Activated naive CD4-positive, alpha-beta T cell treated with anti-CD3 and anti-CD28 coated beads, Interleukin-2, amount 50 U/mL, for 72 hours (primary cell): ENCODE data around the gene SLC22A23. TPM values are rescaled to one million over a fixed set of nuclear protein-coding genes. Genes with fewer than 3 reads are reported as not detected.

Source experiments
- ATAC-seq, 2 donors: fragments of 150-1000 bp; cut with Tn5 transposase; 2 replicates each; pipeline ENCODE4 v1.10.0; 2021; ENCODE audit warnings: mild to moderate bottlenecking in 2 of 2, moderate library complexity in 2 of 2
- DNase-seq, 2 donors: peaks; one replicate each; pipeline ENCODE4 v3.0.0; 2021 to 2022; ENCODE audit warnings: low spot score in 2 of 2
- H3K27ac Mint-ChIP-seq, 2 donors: one replicate each; pipeline ENCODE4 v1.8.0; 2022; ENCODE audit warnings: mild to moderate bottlenecking in 2 of 2, mixed read lengths in 2 of 2
- H3K36me3 Mint-ChIP-seq, 2 donors: one replicate each; pipeline ENCODE4 v1.8.0; 2022; ENCODE audit warnings: mixed read lengths in 2 of 2
- H3K9me3 Mint-ChIP-seq, 2 donors: one replicate each; pipeline ENCODE4 v1.8.0; 2022; ENCODE audit warnings: mixed read lengths in 2 of 2
- total RNA-seq, 2 donors: library from RNA; stranded (reverse); gene quantifications; one replicate each; pipeline ENCODE4 v1.2.3, GENCODE V29; 2022

Gene SLC22A23
- total RNA-seq, 2 donors from 2014 or later, result 0.27 to 0.72 TPM

GRCh38 chr6:3282476-3283236 lies 174.2 kb downstream of the SLC22A23 start:
- Mint-ChIP-seq H3K36me3 (no peaks in the 10 kb centered on the region), H3K9me3 (no peaks in the 10 kb centered on the region), H3K27ac (peak overlapping the region in 1 of 2 donors; percentile 35)
- ATAC-seq (no peak), DNase-seq (peak in 1 of 2 donors; percentile 3)

GRCh38 chr6:3281631-3282475 lies 175.0 kb downstream of the SLC22A23 start:
- DNase-seq (peak in 1 of 2 donors; percentile 31), ATAC-seq (no peak)
- Mint-ChIP-seq H3K9me3 (no peaks in the 10 kb centered on the region), H3K36me3 (no peaks in the 10 kb centered on the region), H3K27ac (no peak overlapping the region)

DNA sequence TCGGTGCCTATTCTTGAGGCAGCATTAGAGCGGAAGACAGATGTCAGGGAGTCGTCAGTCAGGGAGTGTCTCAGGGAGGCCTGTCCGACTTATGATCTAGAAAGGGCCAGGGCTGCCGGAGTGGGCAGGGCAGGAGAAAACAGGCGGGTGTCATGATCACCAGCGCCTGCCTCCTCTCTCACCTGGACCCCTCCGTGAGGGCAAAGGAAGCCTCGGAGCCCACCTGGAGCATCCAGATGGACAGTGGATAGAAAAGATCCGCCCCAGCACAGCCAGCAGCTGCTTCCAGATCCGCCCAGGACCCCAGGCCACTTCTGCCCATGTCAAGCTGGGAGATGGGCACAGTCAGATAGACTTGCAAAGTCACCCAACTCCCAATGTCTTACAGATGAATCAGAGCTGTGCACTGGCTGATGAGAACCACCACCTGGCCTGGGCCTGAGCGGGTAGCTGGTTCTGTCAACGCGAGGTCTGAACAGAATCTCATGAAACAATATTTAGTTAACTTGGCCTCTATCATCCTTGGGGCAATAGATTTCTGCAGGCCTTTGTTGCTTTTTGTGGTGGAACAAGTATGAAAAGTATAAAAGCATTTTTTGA lies 175.9 kb downstream of the SLC22A23 start:
- no peak for ATAC-seq
- no peaks in the 10 kb centered on the region for H3K9me3 Mint-ChIP-seq
- H3K27ac Mint-ChIP-seq, result no peak overlapping the region
- H3K36me3 Mint-ChIP-seq, result no peaks in the 10 kb centered on the region
- DNase-seq, result peak in 1 of 2 donors; percentile 13

- no peak for ATAC-seq
- Mint-ChIP-seq H3K36me3 (no peaks in the 10 kb centered on the region), H3K27ac (peak overlapping the region in 1 of 2 donors; percentile 69), H3K9me3 (no peaks in the 10 kb centered on the region)
- DNase-seq, result no peak
These were observed 176.8 kb downstream of the SLC22A23 start for GRCh38 chr6:3280091-3280490.

- ATAC-seq, result no peak
- Mint-ChIP-seq H3K36me3 (no peaks in the 10 kb centered on the region), H3K9me3 (no peaks in the 10 kb centered on the region), H3K27ac (no peak overlapping the region)
- DNase-seq, result no peak
These were observed 178.2 kb downstream of the SLC22A23 start for GRCh38 chr6:3278691-3279090.

DNA sequence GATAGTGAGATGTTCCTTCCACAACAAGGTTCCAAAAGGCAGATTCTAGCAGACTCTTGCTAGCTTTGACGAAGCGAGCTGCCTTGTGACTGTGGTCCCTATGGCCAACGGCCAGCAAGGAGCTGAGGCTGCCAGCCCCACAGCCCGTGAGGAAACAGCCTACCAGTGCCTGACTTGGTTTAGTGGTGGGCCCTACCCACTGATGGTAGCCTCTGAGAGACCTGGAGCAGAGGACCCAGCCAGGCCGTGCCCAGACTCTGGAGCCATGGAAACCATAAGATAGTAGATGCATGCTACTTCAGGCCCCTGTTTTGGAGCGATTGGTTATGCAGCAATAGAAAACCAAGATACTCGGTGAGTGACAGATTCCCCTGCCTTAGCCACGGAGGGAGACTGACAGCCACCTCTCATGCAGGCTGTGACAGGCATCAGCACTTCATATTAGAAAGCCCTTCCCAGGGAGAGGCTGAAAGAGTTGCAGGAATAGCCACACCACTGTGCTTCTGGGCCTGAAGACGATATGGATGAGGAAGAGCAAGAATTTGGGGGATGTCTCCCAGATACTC lies 178.9 kb downstream of the SLC22A23 start:
- no peak for DNase-seq
- ATAC-seq, result no peak
- Mint-ChIP-seq H3K36me3 (no peaks in the 10 kb centered on the region), H3K27ac (peak overlapping the region in 1 of 2 donors; percentile 72), H3K9me3 (no peaks in the 10 kb centered on the region)

- H3K36me3 Mint-ChIP-seq, result no peaks in the 10 kb centered on the region
- ATAC-seq, result no peak
These were observed 179.6 kb downstream of the SLC22A23 start for GRCh38 chr6:3277251-3277650.

GRCh38 chr6:3276174-3277167 lies 180.4 kb downstream of the SLC22A23 start:
- ATAC-seq (no peak), DNase-seq (no peak)
- Mint-ChIP-seq H3K9me3 (no peaks in the 10 kb centered on the region), H3K36me3 (no peaks in the 10 kb centered on the region), H3K27ac (no peak overlapping the region)

More at GRCh38 chr6:3277251-3277650, 179.6 kb downstream of the SLC22A23 start:
- peak overlapping the region in 1 of 2 donors; percentile 72 for H3K27ac Mint-ChIP-seq
- DNase-seq, result no peak
- no peaks in the 10 kb centered on the region for H3K9me3 Mint-ChIP-seq

- peak overlapping the region; percentile 26 to 73 for H3K27ac Mint-ChIP-seq
- no peaks in the 10 kb centered on the region for H3K9me3 Mint-ChIP-seq
- H3K36me3 Mint-ChIP-seq, result peaks cover 0 to 6% of the 10 kb centered on the region in 2 donors
- DNase-seq, result no peak
- peak in 1 of 2 donors; percentile 71 for ATAC-seq
These were observed 182.9 kb downstream of the SLC22A23 start for GRCh38 chr6:3273707-3274521.

- no peaks in the 10 kb centered on the region for H3K9me3 Mint-ChIP-seq
- DNase-seq (no peak), ATAC-seq (no peak)
- peaks cover 0 to 11% of the 10 kb centered on the region in 2 donors for H3K36me3 Mint-ChIP-seq
- peak overlapping the region in 1 of 2 donors; percentile 79 for H3K27ac Mint-ChIP-seq
These were observed 183.8 kb downstream of the SLC22A23 start for GRCh38 chr6:3272911-3273547.

DNA sequence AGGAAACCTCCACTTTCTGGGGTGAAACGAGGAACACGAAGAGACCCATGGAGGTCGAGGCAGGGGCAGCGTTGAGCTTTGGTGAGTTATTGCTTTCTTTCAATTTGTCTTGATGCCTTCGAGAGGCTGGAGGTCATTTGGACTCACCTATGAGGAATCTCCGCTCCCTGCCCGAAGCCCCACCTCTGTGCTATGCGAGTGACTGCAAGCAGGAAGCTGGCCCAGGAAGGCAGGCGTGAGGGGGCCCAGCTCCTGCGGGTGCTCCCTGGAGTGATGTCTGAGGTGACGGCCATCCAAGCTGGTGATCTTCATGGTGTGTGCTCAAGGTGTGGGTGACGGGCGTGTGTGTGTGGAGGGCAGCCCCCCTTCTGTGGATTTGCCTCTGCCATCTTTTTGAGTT lies 185.1 kb downstream of the SLC22A23 start:
- Mint-ChIP-seq H3K9me3 (no peaks in the 10 kb centered on the region), H3K36me3 (peaks cover 0 to 11% of the 10 kb centered on the region in 2 donors)

DNA sequence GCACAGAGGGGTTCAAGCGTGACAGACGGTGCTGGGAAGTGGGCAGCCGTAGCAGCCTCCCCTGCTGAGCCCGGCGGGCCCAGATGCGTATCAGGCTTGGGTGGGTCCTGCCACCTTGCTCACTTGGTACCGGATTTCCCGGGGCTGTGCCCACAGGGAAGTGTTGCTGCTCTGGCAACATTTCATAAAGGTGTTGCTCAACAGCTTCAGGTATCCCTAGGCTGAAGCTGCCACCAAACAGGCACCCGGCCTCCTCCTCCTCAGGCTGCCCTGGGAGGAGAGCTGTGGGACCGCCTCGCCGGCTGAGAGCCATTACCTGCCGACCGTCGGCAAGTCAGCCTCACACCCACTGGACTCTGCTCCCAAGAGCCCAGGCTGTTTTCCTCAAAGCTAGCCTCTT lies 186.6 kb downstream of the SLC22A23 start:
- H3K36me3 Mint-ChIP-seq, result peaks cover 0 to 11% of the 10 kb centered on the region in 2 donors
- DNase-seq, result no peak
- no peaks in the 10 kb centered on the region for H3K9me3 Mint-ChIP-seq
- ATAC-seq, result no peak
- H3K27ac Mint-ChIP-seq, result no peak overlapping the region

More for the DNA sequence above, 185.1 kb downstream of the SLC22A23 start:
- no peak for DNase-seq
- H3K27ac Mint-ChIP-seq, result peak overlapping the region; percentile 43 to 62
- no peak for ATAC-seq

GRCh38 chr6:3269281-3269975 lies 187.4 kb downstream of the SLC22A23 start:
- DNase-seq (no peak), ATAC-seq (no peak)
- Mint-ChIP-seq H3K27ac (peak overlapping the region in 1 of 2 donors; percentile 51), H3K9me3 (no peaks in the 10 kb centered on the region), H3K36me3 (peaks cover 0 to 11% of the 10 kb centered on the region in 2 donors)

DNA sequence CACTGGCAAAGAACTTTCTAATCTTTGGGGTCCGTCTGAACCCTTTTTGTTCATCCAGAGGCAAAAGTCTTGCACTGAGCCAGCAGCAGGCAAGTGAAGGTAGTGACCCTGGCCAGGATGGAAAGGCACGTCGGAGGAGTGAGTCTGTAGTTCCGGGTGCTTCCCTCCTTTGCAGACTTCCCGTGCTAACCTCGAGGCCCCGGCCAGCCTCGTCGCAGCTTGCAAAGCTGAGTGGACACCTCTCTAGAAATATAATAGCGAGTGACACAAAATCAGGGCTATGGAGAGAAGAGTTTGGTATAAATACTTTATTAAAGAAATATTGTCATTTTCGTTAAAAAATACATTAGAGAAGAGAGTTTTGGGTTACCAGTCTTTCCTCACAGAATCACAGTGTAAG lies 188.2 kb downstream of the SLC22A23 start:
- no peak for DNase-seq
- no peak for ATAC-seq
- Mint-ChIP-seq H3K36me3 (peaks cover 0 to 11% of the 10 kb centered on the region in 2 donors), H3K9me3 (no peaks in the 10 kb centered on the region), H3K27ac (peak overlapping the region in 1 of 2 donors; percentile 0)
